ENCODE data around the gene TLK1. TPM values are rescaled to one million over a fixed set of nuclear protein-coding genes. Genes with fewer than 3 reads are reported as not detected.

Gene TLK1
- total and polyA plus RNA-seq, 2 of the 4 experiments (the other 2 are of a cell fraction), result 7.3 to 12.5 TPM

DNA sequence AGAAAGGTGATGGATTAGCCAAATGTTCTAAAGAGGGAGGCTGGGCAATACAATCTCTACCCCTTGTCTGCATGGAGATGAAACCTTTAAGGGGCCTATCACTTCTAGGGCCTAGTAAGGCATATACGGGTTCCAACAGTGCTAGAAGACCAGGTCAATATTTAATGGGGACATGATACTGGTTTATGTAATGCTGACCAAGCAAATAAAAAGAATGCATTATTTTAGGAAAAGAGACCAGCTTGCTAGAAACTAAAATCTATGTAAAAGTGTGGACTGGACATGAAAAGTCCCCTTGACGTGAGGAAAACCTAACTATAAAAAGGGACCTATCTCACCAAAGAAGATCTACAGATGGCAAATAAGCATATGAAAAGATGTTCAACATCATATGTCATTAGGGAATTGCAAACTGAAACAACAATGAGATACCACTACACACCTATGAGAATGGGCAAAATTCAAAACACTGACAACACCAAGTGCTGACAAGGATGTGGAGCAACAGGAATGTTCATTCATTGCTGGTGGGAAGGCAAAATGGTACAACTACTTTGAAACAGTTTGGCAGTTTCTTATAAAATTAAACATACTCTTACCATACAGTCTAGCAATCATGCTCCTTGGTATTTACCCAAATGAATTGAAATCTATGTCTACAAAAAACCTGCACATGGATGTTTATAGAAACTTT, 45.9 kb upstream of the TLK1 start:
- no TSS peak for BruUV-seq (replicated peaks)
- H4K91ac ChIP-seq (ENCODE audit: insufficient read depth, low read depth, low read length), result no peak overlapping the region
- no peak overlapping the region for H3K23ac ChIP-seq (ENCODE audit: low read depth, low read length)
- H2BK15ac ChIP-seq (ENCODE audit: low read depth, low read length), result no peak overlapping the region
- no peak overlapping the region for H3K9ac ChIP-seq (ENCODE audit: low read depth, low read length)
- no peaks in the 10 kb centered on the region for H3K79me1 ChIP-seq (ENCODE audit: low read depth in 1 of 2, low read length in 2 of 2)
- no peak overlapping the region for H3K27ac ChIP-seq (ENCODE audit: insufficient read depth, low read length)
- H3K4me3 ChIP-seq (ENCODE audit: insufficient read depth, low read depth, low read length), result no peak overlapping the region
- CTCF ChIA-PET, result no interaction called here
- H4K20me1 ChIP-seq (ENCODE audit: insufficient read depth, low read length), result no peaks in the 10 kb centered on the region
- no peak overlapping the region for H2BK5ac ChIP-seq (ENCODE audit: low read depth, low read length, poor library complexity, severe bottlenecking)
- no peak overlapping the region for H2AK9ac ChIP-seq (replicated peaks; ENCODE audit: low read depth, low read length, poor library complexity)
- H2AK5ac ChIP-seq (ENCODE audit: low read depth, low read length), result no peak overlapping the region
- H3K4me1 ChIP-seq (ENCODE audit: control insufficient read depth, insufficient read depth, low read length), result peaks cover 6% of the 10 kb centered on the region
- no peak overlapping the region for H3K4me2 ChIP-seq (ENCODE audit: low read depth, low read length)
- H3K4ac ChIP-seq (ENCODE audit: low read depth, low read length), result no peak overlapping the region
- no peak overlapping the region for H2AFZ ChIP-seq (replicated peaks; ENCODE audit: low read length, poor library complexity)
- no peak overlapping the region for H2BK120ac ChIP-seq (ENCODE audit: low read depth, low read length)
- WGBS, 2 experiments (ENCODE audit: extremely low coverage in 2 of 2, insufficient read length in 1 of 2), result 83% methylated on average over 1 of the region's 2 CpGs; no CpG with 5 or more reads in 1 of the 2 experiments
- no peak overlapping the region for H2BK20ac ChIP-seq (ENCODE audit: low read depth, low read length)
- H3K27me3 ChIP-seq (ENCODE audit: control insufficient read depth, insufficient read depth, low read length), result no peaks in the 10 kb centered on the region
- intact Hi-C loops (cut with micrococcal nuclease), result no loop called here
- H3K56ac ChIP-seq (ENCODE audit: extremely low read depth, insufficient read depth, low read length), result no peak overlapping the region
- in situ Hi-C loops (cut with MboI; ENCODE audit: low sequenced_read_pairs), result no loop called here
- no peak overlapping the region for H4K8ac ChIP-seq (ENCODE audit: low read depth in 2 of 2, low read length in 2 of 2)
- H3K14ac ChIP-seq (replicated peaks; ENCODE audit: low read depth, low read length), result no peak overlapping the region
- H3K18ac ChIP-seq (ENCODE audit: low read depth, low read length), result no peak overlapping the region
- H3K36me3 ChIP-seq (ENCODE audit: control insufficient read depth, insufficient read depth, low read length), result no peaks in the 10 kb centered on the region
- no peak for ATAC-seq (ENCODE audit: low read depth)
- dilution Hi-C loops (cut with HindIII; ENCODE audit: low sequenced_read_pairs, unreplicated experiment), result no loop called here
- no peak overlapping the region for H4K5ac ChIP-seq (ENCODE audit: low read depth, low read length)
- H3K9me3 ChIP-seq (ENCODE audit: control insufficient read depth, insufficient read depth, low read length), result no peaks in the 10 kb centered on the region
- no peaks in the 10 kb centered on the region; the same call in none of the 2 replicates for H3K9me1 ChIP-seq (ENCODE audit: insufficient read depth, low read length)
- TF ChIP-seq, protein P1, sequence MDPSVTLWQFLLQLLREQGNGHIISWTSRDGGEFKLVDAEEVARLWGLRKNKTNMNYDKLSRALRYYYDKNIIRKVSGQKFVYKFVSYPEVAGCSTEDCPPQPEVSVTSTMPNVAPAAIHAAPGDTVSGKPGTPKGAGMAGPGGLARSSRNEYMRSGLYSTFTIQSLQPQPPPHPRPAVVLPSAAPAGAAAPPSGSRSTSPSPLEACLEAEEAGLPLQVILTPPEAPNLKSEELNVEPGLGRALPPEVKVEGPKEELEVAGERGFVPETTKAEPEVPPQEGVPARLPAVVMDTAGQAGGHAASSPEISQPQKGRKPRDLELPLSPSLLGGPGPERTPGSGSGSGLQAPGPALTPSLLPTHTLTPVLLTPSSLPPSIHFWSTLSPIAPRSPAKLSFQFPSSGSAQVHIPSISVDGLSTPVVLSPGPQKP (IDR thresholded peaks at IDR 0.05; ENCODE audit: borderline replicate concordance, low read depth, low read length), result no peak
- peak; percentile 91 for TF ChIP-seq MAFK (IDR thresholded peaks at IDR 0.05; ENCODE audit: low read depth, low read length)
- DNase-seq, result no peak
- POLR2A ChIA-PET (ENCODE audit: unreplicated experiment), result no interaction called here
